T follicular helper cell (primary cell): Measurements from ENCODE around the gene STX5.
"Not testable (repeated sequence)": the region's sequence is repeated elsewhere in the genome, so short reads cannot be mapped to it uniquely, and the experiment has no call there.

Source experiments
- DNase-seq: peaks from one replicate; pipeline ENCODE4 v3.0.0-alpha.2; 2020; ENCODE audit warnings: low read depth

The STX5 gene

GRCh38 chr11:62854013-62854824 is 22.4 kb upstream of the STX5 start:
- no peak for DNase-seq

- DNase-seq, result no peak
Measured at GRCh38 chr11:62853279-62853965, 21.6 kb upstream of the STX5 start.

GRCh38 chr11:62852523-62853188 is 20.8 kb upstream of the STX5 start:
- no peak for DNase-seq

DNA sequence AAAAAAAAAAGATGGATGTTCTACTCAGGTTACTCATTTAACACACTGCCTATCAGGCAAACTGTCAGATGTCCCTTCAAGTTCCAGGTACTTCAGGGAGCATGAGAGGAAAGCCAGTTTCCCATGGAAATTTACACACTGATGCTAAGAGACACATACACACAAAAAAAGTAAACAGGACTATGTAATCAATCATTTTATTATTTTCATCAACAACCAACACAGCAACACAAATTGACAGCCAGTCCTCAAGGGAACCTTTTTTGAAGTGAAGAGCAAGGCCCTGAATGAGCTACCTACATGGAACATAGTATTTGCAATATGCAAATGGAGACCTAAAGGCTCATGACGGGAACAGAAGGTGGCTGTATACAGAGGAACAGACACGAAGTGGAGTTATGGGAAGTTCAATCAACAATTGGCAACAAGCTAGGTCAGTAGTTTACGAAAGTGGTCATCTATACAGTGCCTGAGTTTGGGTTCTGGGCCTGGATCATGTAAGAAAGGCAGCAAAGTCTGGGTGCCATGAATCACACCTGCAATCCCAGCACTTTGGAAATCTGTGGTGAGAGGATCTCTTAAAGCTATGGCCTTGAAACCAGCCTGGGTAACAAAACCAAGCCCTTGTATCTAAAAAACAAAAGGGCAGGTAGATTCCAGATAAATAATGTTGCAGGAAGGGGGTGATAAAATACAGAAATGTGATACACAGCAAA is 20.1 kb upstream of the STX5 start:
- no peak for DNase-seq

DNA sequence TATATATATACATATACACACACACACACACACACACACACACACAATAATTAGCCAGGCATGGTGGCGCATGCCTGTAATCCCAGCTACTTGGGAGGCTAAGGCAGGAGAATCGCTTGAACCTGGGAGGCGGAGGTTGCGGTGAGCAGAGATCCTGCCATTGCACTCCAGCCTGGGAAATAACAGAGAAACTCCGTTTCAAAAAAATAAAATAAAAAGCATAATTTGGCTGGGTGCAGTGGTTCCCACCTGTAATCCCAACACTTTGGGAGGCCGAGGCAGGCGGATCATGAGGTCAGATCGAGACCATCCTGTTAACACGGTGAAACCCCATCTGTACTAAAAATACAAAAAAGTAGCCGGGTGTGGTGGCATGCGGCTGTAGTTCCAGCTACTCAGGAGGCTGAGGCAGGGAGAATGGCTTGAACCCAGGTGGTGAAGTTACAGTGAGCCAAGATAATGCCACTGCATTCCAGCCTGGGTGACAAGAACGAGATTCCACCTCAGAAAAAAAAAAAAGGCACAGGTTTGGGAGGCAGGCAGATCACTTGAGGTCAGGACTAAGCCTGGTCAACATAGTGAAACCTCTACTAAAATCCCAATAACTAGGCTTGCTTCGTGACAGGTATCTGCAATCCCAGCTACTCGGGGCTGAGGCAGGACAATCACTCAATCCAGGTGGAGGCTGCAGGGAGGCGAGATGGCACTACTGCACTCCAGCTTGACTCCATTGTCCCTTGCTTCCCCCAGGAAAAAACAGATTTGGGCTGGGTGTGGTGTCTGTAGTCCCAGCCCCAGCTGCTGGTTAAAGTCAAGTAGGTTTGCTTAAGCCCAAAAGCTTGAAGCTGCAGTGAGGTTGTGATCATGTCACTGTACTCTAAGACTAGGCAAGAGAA is 19.3 kb upstream of the STX5 start:
- no peak for DNase-seq

DNA sequence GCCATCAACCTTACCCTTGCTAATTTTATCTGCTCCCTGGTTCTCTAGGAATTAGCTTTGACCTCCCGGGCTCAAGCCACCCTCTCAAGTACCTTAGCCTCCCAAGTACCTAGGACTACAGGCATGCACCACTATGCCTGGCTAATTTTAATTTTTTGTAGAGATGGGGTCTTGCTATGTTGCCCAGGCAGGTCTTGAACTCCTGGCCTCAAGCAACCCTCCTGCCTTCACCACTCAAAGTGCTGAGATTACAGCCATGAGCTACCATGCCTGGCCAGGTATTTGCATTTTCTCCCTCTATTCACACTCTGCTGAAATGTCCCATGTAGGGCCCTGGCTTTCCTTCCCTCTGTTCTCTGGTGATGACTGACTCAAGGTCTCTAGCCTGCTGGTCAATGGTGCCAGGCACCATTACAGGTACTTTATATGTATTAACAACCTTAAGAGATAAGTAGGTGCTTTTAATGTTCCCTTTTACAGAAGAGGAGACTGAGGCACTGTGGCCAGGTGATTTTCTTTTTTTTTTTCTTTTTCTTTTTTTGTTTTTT is 16.0 kb upstream of the STX5 start:
- no peak for DNase-seq

DNA sequence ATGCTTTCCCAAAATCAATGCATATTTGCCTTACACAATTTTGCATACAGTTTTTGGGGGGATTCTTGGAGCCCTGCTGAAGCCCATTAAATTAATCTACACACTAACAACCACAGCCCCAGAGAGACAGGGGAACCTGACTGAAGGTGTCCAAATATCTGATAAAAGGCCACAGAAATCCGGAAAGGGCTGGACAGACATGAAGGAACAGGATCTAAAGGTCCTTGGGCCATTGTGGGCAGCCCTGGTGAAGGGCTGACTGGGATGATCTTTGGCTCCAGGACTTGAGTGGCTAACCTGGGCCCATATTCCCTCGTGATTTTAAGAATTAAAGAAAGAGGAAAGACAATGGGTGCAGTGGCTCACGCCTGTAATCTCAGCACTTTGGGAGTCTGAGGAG is 14.3 kb upstream of the STX5 start:
- DNase-seq, result no peak

DNA sequence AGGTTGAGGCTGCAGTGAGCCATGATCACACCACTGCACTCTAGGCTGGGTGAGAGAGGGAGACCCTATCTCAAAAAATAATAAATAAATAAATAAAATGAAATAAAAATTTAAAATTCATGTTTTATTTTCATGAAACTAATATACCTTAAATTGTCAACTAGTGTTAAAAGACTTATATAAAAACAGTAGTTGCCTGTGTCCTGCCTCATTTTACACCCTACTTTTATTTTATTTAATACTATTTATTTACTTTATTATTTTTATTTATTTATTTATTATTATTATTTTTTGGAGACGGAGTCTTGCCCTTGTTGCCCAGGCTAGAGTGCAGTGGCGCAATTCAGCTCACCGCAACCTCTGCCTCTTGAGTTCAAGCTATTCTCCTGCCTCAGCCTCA is 12.3 kb upstream of the STX5 start:
- no peak for DNase-seq

DNA sequence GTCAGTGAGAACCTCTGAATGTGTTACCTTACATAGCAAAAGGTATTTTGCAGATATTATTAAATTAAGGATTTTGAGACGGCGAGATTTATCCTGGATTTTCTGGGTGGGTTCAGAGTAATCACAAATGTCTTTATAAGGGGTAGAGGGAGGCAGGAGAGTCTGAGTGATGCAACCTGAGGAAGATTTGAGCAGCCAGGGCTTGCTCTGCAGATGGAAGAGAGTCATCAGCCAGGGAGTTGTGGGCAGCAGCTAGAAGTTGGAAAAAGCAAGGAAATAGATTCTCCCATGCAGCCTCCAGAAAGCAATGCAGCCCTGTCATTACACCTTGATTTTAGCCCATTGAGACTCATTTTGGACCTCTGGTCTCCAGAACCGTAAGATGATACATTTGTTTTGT is 11.6 kb upstream of the STX5 start:
- no peak for DNase-seq

DNA sequence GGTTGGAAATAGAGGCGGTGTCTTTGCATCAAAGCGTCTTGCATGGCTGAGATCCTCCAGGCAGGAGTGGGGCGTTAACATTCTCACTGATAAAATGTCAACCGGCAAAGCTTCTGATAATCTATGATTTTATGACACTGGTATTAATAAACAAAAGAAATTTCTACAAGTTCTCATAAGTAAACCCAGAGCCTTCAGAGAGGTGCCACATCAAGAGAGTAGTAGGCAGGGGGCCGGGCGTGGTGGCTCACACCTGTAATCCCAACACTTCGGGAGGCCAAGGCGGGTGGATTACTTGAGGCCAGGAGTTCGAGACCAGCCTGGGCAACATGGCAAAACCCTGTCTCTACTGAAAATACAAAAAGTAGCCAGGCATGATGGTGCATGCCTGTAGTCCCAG is 11.0 kb upstream of the STX5 start:
- not testable (repeated sequence) for DNase-seq

DNA sequence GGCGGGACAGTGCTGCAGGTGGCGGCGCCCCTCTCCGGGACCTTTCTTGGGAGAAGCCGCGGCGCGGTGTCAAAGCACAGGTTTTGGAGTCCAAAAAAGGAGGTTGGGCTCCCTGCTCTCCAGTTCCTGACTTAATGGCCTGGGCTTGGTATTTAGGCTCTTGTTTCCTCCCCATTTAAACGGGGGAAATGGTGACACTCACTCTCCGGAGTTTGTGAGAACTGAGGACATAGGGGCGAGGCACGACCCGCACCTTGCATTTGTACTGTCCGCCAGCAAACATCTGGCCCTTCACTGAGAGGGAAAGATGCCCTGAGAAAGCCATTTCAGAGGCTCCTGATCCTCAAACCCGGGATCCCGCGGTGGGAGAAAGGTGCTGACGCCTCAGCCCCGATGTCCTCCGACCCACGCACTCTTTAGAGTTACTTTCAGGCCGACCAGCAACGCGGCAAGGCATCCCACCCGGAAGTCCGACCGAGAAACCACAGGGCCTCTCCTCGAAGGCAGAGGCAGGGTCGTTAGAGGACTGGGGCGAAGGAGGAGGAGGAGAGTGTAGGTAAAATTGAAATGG is 10.4 kb upstream of the STX5 start:
- DNase-seq, result no peak

GRCh38 chr11:62841361-62842170 is 9.7 kb upstream of the STX5 start:
- peak; percentile 78 for DNase-seq

- DNase-seq, result peak; percentile 68
Measured at GRCh38 chr11:62840721-62841360, 9.0 kb upstream of the STX5 start.

GRCh38 chr11:62839050-62839945 is 7.4 kb upstream of the STX5 start, which contains the start of gene WDR74:
Gene WDR74, minus strand, starts transcription at chr11:62839590. Its CDS starts 20 bp downstream, at chr11:62839570.
- DNase-seq, result peak; percentile 91

DNA sequence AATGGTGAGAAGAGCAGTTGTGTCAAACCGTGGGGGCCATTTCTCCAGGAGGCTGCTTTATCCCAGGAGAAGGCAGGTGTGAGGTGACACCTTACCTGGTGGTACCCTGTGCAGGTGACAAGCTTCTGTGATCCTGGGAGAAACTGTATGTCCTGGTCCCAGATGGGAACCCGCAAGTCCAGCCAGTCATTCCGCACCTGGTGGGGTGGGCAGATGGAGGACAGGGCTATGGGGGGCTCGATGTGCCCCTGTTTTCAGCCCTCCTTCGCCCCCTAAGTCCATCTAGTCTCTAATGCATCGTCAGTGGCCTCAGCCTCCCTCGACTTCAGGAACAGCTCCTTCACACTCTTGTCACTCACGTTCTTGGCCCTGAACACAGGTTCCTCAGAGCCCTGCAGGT is 3.5 kb upstream of the STX5 start:
- no peak for DNase-seq

DNA sequence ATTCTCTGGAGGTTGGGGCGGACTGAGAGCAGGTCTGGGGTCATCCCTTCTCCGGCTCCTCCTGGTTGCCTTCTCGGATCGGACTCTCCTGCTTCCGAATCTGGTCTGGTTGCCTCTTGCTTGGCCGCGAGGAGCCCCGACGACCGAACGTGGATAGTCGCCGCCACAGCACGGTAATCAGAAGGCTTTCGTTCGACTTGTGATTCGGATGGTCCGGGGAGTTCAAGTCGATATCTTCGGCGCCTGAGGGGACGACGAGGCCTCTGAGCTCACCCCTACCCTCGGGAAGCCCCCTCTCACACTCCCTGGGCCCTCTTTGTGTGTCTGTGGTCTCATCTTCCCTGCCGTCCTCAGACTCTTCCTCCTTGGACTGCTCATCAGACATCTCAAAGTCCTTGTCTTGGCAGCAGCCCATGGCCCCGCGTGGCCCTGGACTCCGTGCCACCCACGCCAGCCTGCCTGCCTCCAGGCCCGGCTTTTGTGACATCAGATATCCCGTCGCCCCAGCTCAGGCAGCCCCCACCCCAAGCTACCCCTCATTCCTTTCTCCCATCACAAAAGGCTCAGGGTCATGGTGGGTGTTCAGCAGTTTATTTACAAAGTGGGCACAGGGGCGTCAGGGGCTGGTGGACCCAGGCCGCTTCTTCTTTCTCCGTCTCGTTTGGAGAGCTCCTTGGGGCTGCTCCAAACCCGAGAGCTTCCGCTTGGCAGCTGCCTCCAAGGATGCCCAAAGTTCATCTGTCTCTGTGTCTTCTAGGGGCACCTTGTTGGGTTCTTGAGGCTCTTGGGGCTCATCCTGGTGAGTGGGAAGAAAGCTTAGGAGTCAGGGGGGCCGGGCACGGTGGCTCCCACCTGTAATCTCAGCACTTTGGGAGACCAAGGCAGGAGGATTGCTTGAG is 734 bp upstream of the STX5 start, which contains the start of gene TEX54:
Gene TEX54 (minus strand): TSS at position 506 of the 899 bp plus-strand sequence.
- no peak for DNase-seq
